GM19193 (cell line): ENCODE measurements around the gene PLD6.

Experiments
- POLR2A ChIP-seq: IDR thresholded peaks from 4 replicates; pipeline ENCODE4 v1.6.1; 2011; ENCODE audit not compliant: insufficient read depth, insufficient read length; ENCODE audit errors: extremely low read depth

The PLD6 gene

GRCh38 chr17:17231621-17232302 lies 25.6 kb upstream of the PLD6 start:
- no peak for TF ChIP-seq POLR2A

DNA sequence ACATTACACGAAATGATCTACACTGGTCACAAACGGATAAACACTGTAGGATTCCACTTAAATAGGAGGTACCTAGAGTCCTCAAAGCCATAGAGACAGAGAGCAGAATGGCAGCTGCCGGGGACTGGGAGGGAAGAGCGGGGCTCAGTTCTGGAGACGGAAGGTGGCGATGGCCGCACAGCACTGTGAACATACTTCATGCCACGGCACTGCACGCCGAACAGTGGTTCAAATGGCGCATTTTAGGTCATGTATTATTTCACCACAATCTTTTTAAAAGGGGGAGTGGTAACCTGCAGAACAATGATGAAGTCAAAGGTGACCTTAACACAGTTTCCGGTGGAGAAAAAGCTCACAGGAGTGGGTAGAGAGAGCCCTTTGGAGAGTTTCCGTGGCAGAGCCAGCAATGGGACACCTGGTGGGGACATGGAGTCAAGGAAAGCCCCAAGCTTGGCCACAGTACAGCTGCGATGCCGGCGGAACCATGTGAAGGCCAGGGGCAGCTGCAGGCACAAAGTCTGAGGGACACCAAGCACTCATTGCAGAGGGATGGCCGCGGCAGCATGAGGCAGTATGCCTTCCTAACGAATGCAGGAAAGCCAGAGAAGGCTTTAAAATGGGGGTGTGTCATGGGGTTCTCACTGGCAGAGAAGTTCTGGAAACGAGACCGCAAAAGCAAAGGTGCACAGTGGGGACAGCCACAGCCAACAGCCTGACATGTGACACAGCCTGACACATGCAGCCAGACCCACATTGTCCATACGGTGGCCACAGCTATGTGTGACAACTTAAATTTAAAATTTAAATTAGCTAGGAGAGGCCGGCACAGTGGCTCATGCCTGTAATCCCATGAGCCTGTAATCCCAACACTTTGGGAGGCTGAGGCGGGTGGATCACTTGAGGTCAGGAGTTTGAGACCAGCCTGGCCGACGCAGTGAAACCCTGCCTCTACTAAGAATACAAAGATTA lies 23.6 kb upstream of the PLD6 start:
- no peak for TF ChIP-seq POLR2A

- TF ChIP-seq POLR2A = no peak
Measured at GRCh38 chr17:17228521-17229279, 22.6 kb upstream of the PLD6 start.

- no peak for TF ChIP-seq POLR2A
Measured at GRCh38 chr17:17227608-17228520, 21.7 kb upstream of the PLD6 start.

DNA sequence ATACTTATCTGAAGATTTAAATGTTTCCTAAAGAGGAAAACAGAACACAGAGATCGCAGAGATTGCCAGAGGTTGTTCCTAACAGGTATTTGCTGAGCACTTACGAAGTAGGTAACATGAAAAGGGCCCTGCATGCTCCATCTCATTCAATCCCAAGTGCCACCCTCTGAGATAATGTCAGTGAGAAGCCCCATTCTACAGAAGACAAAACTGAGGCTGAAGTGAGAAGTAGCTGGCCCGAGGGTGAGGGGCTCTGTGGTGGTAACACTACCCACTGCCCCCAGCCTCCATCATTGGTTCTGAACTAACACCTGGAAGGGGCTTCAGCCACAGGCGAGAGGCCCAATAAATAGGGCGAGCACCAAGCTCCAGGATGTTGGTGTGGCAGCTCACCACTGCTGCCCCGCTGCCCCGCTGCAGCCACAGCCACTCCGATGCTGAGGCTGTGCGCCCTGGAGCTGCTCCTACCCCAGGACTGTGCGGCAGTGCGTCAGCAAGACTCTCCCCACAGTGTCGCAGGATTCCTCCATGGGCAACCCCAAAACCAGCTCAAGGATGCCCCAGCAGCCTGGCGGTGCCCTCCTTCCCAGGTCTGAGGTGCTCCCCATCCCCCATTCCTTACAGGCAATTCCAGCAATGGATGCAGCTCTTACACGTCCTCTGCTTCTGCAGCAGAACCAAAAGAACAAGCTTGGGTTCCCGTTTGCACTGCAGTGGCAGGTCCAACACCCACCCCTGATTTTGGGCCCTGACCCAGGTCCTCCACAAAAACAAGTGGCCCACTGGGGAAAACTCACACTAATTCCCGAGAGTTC lies 20.5 kb upstream of the PLD6 start:
- TF ChIP-seq POLR2A = no peak

- TF ChIP-seq POLR2A = no peak
Measured at GRCh38 chr17:17225901-17226300, 19.8 kb upstream of the PLD6 start.

- TF ChIP-seq POLR2A = no peak
Measured at GRCh38 chr17:17224137-17224536, 18.0 kb upstream of the PLD6 start.

DNA sequence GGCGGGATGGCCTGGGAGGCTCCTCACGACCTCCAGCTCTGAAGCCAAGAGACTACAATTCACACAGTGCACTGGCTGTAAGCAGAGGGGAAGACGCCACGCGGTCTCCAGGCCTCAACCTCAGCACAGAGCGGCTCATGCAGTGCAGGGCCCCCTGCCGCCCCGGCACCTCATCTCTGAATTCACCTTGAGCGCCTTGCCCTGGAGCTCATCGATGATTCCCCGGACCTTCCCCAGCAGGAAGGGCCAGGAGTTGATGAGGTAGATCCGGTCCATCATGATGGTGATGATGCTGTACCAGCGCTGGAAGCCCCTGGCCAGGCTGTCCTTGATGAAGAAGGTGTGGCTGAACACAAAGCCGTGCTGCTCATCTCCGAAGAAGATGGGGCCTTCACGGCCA lies 17.6 kb upstream of the PLD6 start:
- TF ChIP-seq POLR2A = no peak

DNA sequence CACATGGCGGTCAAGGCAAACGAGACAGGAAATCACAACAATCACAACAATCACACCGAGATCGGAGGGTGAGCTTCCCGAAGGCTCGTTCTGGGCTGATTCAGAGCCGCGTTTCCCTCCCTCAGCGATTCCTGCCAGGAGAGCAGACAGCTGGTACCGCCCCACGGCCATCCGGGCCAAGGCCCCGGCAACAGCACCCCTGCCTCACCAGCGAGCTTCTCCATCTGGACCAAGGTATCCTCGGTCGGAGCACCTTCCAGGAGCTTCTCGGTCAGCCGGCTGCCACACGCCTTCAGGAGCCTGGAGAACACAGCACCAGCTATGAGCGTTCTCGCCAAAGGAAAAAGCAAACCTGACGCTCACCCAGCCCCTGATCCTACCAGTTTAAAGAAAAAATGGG lies 15.2 kb upstream of the PLD6 start:
- no peak for TF ChIP-seq POLR2A

GRCh38 chr17:17220529-17220928 lies 14.4 kb upstream of the PLD6 start:
- no peak for TF ChIP-seq POLR2A

GRCh38 chr17:17217995-17218394 lies 11.9 kb upstream of the PLD6 start:
- no peak for TF ChIP-seq POLR2A

GRCh38 chr17:17216776-17217175 lies 10.6 kb upstream of the PLD6 start:
- TF ChIP-seq POLR2A = no peak

DNA sequence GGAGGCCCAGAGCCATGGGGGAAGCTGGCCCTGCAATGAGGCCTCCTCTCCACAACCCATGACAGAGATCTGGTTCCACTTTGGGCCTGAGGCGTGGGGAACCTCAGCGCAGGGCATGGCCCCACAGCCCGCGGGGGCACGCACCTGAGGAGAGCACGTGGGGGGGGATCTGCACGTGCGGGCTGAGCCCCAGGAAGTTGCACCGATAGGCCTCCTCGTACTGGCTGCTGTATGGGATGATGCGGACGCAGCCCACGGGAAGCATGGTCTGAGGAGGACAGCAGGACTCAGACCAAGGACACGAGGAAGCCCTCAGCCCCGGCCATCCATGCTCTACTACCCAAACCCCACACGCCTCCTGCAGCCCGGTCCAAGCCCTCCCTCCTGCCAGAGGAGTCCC lies 10.1 kb upstream of the PLD6 start:
- no peak for TF ChIP-seq POLR2A
